Gastrocnemius medialis (tissue), 4 donors: ENCODE data around the gene GSTT2.
"Not testable (repeated sequence)": the region's sequence is repeated elsewhere in the genome, so short reads cannot be mapped to it uniquely, and the experiment has no call there.

Source experiments
- CTCF ChIP-seq, 5 experiments: fragments of 450-650 bp in 3 of 5; fragments of 200-600 bp in 2 of 5; sonication (generic) in 2 of 5; IDR thresholded peaks in 4 of 5; conservative IDR thresholded peaks in 1 of 5; 1 replicate in 4 of 5; 2 replicates in 1 of 5; pipeline ENCODE4 v1.5.1; 2016 to 2019; ENCODE audit warnings: antibody characterized with exemption in 5 of 5, mild to moderate bottlenecking in 3 of 5, moderate library complexity in 3 of 5
- POLR2A ChIP-seq, 2 donors: fragments of 450-650 bp; IDR thresholded peaks; one replicate each; pipeline ENCODE4 v1.6.1; 2017; ENCODE audit warnings: antibody characterized with exemption in 2 of 2, mild to moderate bottlenecking in 2 of 2, moderate library complexity in 2 of 2

DNA sequence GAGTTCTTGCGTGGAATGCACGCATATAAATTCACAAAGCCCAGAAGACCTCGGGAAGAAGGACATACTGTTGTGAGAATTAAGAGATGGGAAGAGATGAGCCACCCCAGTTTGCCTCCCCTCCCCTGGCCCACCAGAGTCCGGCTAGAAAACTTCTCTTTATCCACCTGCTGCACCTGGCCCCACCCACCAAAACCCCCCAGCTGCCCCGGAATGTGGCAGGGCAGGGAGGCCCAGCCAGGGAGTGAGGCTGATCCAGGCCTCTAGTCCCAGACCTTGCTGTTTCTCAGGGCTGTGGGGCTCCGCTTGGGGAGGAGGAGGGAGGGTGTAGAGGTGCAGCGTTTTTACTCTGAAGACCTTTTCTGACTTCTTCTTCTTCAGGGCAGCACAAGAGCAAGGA lies 633 bp downstream of the GSTT2 start:
- TF ChIP-seq CTCF (IDR thresholded peaks at IDR 0.05 in 4 of 5, conservative IDR thresholded peaks at IDR 0.05 in 1 of 5); POLR2A (IDR thresholded peaks at IDR 0.05): not testable (repeated sequence)
